ENCODE results near the gene GRIP1.

The GRIP1 gene

GRCh38 chr12:66688846-66689439 lies 10.1 kb upstream of the GRIP1 start:
- TF ChIP-seq CTCF (IDR thresholded peaks at IDR 0.05; ENCODE audit: insufficient read depth, low read length, missing control alignments): peak; percentile 51
- no peak for DNase-seq (ENCODE audit: low read depth, low spot score)
- ChIA-PET CTCF (interaction anchor here (0.6 to 1.0 kb wide), 3 partner anchors 8 to 24 kb away, joined by 3 read pairs; no protein-coding TSS in a partner anchor), POLR2A (no interaction called here)
- H3K4me3 ChIP-seq (ENCODE audit: low read depth, low read length): no peak overlapping the region

GRCh38 chr12:66684222-66684621 lies 5.3 kb upstream of the GRIP1 start:
- ChIA-PET CTCF (interaction anchor here (2.0 to 2.7 kb wide), 2 partner anchors 8 to 10 kb away, joined by 6 to 10 read pairs; no protein-coding TSS in a partner anchor), POLR2A (no interaction called here)
- no peak for TF ChIP-seq CTCF (IDR thresholded peaks at IDR 0.05; ENCODE audit: insufficient read depth, low read length, missing control alignments)
- DNase-seq (ENCODE audit: low read depth, low spot score): no peak
- H3K4me3 ChIP-seq (ENCODE audit: low read depth, low read length): no peak overlapping the region

GRCh38 chr12:66683822-66684221 lies 4.9 kb upstream of the GRIP1 start:
- no peak for DNase-seq (ENCODE audit: low read depth, low spot score)
- POLR2A ChIA-PET: no interaction called here
- H3K4me3 ChIP-seq (ENCODE audit: low read depth, low read length): no peak overlapping the region
- no peak for TF ChIP-seq CTCF (IDR thresholded peaks at IDR 0.05; ENCODE audit: insufficient read depth, low read length, missing control alignments)
- CTCF ChIA-PET: interaction anchor here (2.0 to 2.7 kb wide), 2 partner anchors 9 to 10 kb away, joined by 6 to 10 read pairs; no protein-coding TSS in a partner anchor

GRCh38 chr12:66683073-66683472 lies 4.2 kb upstream of the GRIP1 start:
- CTCF ChIA-PET: interaction anchor here (2.0 to 2.7 kb wide), 2 partner anchors 9 to 11 kb away, joined by 6 to 10 read pairs; no protein-coding TSS in a partner anchor
- POLR2A ChIA-PET: no interaction called here
- TF ChIP-seq CTCF (IDR thresholded peaks at IDR 0.05; ENCODE audit: insufficient read depth, low read length, missing control alignments): no peak
- H3K4me3 ChIP-seq (ENCODE audit: low read depth, low read length): no peak overlapping the region
- DNase-seq (ENCODE audit: low read depth, low spot score): no peak

GRCh38 chr12:66679461-66680084 lies 697 bp upstream of the GRIP1 start:
- DNase-seq (ENCODE audit: low read depth, low spot score): no peak
- TF ChIP-seq CTCF (IDR thresholded peaks at IDR 0.05; ENCODE audit: insufficient read depth, low read length, missing control alignments): no peak
- H3K4me3 ChIP-seq (ENCODE audit: low read depth, low read length): no peak overlapping the region
- ChIA-PET POLR2A (no interaction called here), CTCF (no interaction called here)

GRCh38 chr12:66676241-66676640 lies 2.6 kb downstream of the GRIP1 start:
- H3K4me3 ChIP-seq (ENCODE audit: low read depth, low read length): no peak overlapping the region
- no peak for DNase-seq (ENCODE audit: low read depth, low spot score)
- CTCF ChIA-PET: no interaction called here
- POLR2A ChIA-PET: no interaction called here
- TF ChIP-seq CTCF (IDR thresholded peaks at IDR 0.05; ENCODE audit: insufficient read depth, low read length, missing control alignments): no peak
